Neural cell (in vitro differentiated cells): Measurements from ENCODE around the gene CERKL. TPM values are rescaled to one million over a fixed set of nuclear protein-coding genes. Genes with fewer than 3 reads are reported as not detected.

Source experiments
- H2AFZ ChIP-seq: fragments of 200-600, 300-800 bp; sonication (generic), shearing (Covaris generic); 2 replicates; pipeline ENCODE4 v1.6.0; 2014; ENCODE audit warnings: low read depth, mild to moderate bottlenecking, antibody characterized with exemption, low read length, moderate library complexity
- H3F3A ChIP-seq: fragments of 200-600 bp; shearing (Covaris generic); 2 replicates; pipeline ENCODE4 v1.6.1; 2016; ENCODE audit warnings: mild to moderate bottlenecking, moderate library complexity, mixed read lengths, antibody characterized with exemption, low read length; ENCODE audit not compliant: insufficient read depth, poor library complexity, severe bottlenecking
- H3K27ac ChIP-seq: fragments of 200-600, 300-800 bp; sonication (generic), shearing (Covaris generic); 2 replicates; pipeline ENCODE4 v1.5.1; 2014; ENCODE audit warnings: mild to moderate bottlenecking, low read length, moderate library complexity
- H3K27me3 ChIP-seq: fragments of 300-800, 200-600 bp; sonication (generic), shearing (Covaris generic); 2 replicates; pipeline ENCODE4 v1.6.0; 2014; ENCODE audit warnings: mild to moderate bottlenecking, low read depth, low read length, moderate library complexity; ENCODE audit not compliant: insufficient read depth
- H3K36me3 ChIP-seq: fragments of 300-800, 200-600 bp; sonication (generic), shearing (Covaris generic); 2 replicates; pipeline ENCODE4 v1.5.1; 2014; ENCODE audit warnings: mild to moderate bottlenecking, antibody characterized with exemption, low read length, moderate library complexity; ENCODE audit not compliant: insufficient read depth
- H3K4me2 ChIP-seq: fragments of 300-800, 200-600 bp; sonication (generic), shearing (Covaris generic); 2 replicates; pipeline ENCODE4 v1.6.0; 2014; ENCODE audit warnings: mild to moderate bottlenecking, low read length
- H3K4me3 ChIP-seq: fragments of 300-800, 200-600 bp; sonication (generic), shearing (Covaris generic); 2 replicates; pipeline ENCODE4 v1.5.1; 2014; ENCODE audit warnings: mild to moderate bottlenecking, low read length, moderate library complexity
- H3K79me2 ChIP-seq: fragments of 200-600 bp; shearing (Covaris generic); replicated peaks from 2 replicates; pipeline ENCODE4 v1.6.0; 2014; ENCODE audit warnings: mild to moderate bottlenecking, low read length, moderate library complexity; ENCODE audit not compliant: insufficient read depth
- H3K9ac ChIP-seq: fragments of 300-800, 200-600 bp; sonication (generic), shearing (Covaris generic); 2 replicates; pipeline ENCODE4 v1.6.1; 2016; ENCODE audit warnings: mild to moderate bottlenecking, low read length, mixed read lengths
- H3K9me2 ChIP-seq: fragments of 200-600 bp; shearing (Covaris generic); 2 replicates; pipeline ENCODE4 v1.6.1; 2016; ENCODE audit warnings: mild to moderate bottlenecking, low read length, mixed read lengths; ENCODE audit not compliant: insufficient read depth
- H3K9me3 ChIP-seq: fragments of 200-600, 300-800 bp; sonication (generic), shearing (Covaris generic); 2 replicates; pipeline ENCODE4 v1.6.1; 2016; ENCODE audit warnings: mild to moderate bottlenecking, mixed run types, low read length, moderate library complexity, mixed read lengths
- H4K20me1 ChIP-seq: fragments of 200-600 bp; shearing (Covaris generic); 2 replicates; pipeline ENCODE4 v1.6.1; 2016; ENCODE audit warnings: mild to moderate bottlenecking, mixed run types; ENCODE audit not compliant: insufficient read depth
- CTCF ChIP-seq: fragments of 450-650 bp; IDR thresholded peaks from 2 replicates; pipeline ENCODE4 v1.5.1; 2014; ENCODE audit warnings: antibody characterized with exemption, mild to moderate bottlenecking, moderate library complexity; ENCODE audit not compliant: poor library complexity, severe bottlenecking
- EP300 ChIP-seq: fragments of 450-650 bp; conservative IDR thresholded peaks from 2 replicates; pipeline ENCODE4 v1.6.1; 2014; ENCODE audit warnings: antibody characterized with exemption, mild to moderate bottlenecking, moderate library complexity; ENCODE audit not compliant: poor library complexity, severe bottlenecking
- EZH2 ChIP-seq: fragments of 200-600, 300-800 bp; shearing (Covaris generic), sonication (generic); IDR thresholded peaks from 2 replicates; pipeline ENCODE4 v1.6.1; 2014; ENCODE audit warnings: antibody characterized with exemption, low read length, borderline replicate concordance, mild to moderate bottlenecking; ENCODE audit not compliant: insufficient read depth, poor library complexity, severe bottlenecking
- MXI1 ChIP-seq: fragments of 450-650 bp; conservative IDR thresholded peaks from 2 replicates; pipeline ENCODE4 v1.6.1; 2014; ENCODE audit warnings: antibody characterized with exemption, mild to moderate bottlenecking; ENCODE audit not compliant: poor library complexity, severe bottlenecking
- POLR2AphosphoS5 ChIP-seq: IDR thresholded peaks from 2 replicates; pipeline ENCODE4 v1.6.1; 2012
- RAD21 ChIP-seq: fragments of 450-650 bp; conservative IDR thresholded peaks from 2 replicates; pipeline ENCODE4 v1.6.1; 2014; ENCODE audit warnings: antibody characterized with exemption, mild to moderate bottlenecking, moderate library complexity
- SMC3 ChIP-seq: fragments of 450-650 bp; conservative IDR thresholded peaks from 2 replicates; pipeline ENCODE4 v1.6.1; 2014; ENCODE audit warnings: antibody characterized with exemption, mild to moderate bottlenecking, moderate library complexity; ENCODE audit not compliant: poor library complexity
- TAF1 ChIP-seq: IDR thresholded peaks from 2 replicates; pipeline ENCODE4 v1.6.1; 2012; ENCODE audit warnings: low read depth
- polyA plus RNA-seq: library from polyadenylated mRNA; depleted of rRNA; stranded (reverse); fragments of >200 nt; gene quantifications from 2 replicates; pipeline ENCODE4 v1.2.3, GENCODE V29; 2014
- TF ChIP-seq, protein P1 (sequence below): IDR thresholded peaks from 2 replicates; pipeline ENCODE4 v1.6.1; 2012; ENCODE audit warnings: borderline replicate concordance

CERKL gene
- polyA plus RNA-seq, 1 donor from 2014 or later = not detected

DNA sequence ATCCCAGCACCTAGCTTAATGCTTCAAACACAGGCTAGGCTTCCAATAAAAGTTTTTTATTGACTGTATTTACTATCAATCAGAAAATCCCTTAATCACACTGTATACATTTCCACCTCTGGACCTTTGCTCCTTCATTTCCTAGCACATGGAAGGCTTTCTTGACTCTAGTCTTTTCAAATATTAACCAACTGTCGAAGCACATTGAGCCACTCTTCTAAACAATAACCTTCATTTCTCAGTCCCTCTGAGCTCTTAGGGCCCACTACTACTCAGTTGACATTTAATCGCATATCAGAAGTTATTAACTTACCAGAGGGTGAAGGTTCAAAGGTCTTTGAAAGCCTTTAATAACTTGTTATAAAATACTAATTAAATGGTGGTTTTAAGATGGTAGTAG is 37.4 kb downstream of the CERKL start:
- Histone ChIP-seq H3K36me3 (no peaks in the 10 kb centered on the region), H3K4me3 (no peak overlapping the region), H3K9me2 (no peaks in the 10 kb centered on the region), H4K20me1 (no peaks in the 10 kb centered on the region), H2AFZ (no peak overlapping the region), H3K79me2 (no peaks in the 10 kb centered on the region), H3K27me3 (no peaks in the 10 kb centered on the region), H3F3A (no peaks in the 10 kb centered on the region), H3K9ac (no peak overlapping the region), H3K9me3 (no peaks in the 10 kb centered on the region), H3K27ac (no peak overlapping the region), H3K4me2 (no peak overlapping the region)
- TF ChIP-seq SMC3 (no peak), TAF1 (no peak), CTCF (no peak), MXI1 (no peak), EZH2 (no peak), RAD21 (no peak), EP300 (no peak), POLR2AphosphoS5 (no peak)
- TF ChIP-seq, protein P1, sequence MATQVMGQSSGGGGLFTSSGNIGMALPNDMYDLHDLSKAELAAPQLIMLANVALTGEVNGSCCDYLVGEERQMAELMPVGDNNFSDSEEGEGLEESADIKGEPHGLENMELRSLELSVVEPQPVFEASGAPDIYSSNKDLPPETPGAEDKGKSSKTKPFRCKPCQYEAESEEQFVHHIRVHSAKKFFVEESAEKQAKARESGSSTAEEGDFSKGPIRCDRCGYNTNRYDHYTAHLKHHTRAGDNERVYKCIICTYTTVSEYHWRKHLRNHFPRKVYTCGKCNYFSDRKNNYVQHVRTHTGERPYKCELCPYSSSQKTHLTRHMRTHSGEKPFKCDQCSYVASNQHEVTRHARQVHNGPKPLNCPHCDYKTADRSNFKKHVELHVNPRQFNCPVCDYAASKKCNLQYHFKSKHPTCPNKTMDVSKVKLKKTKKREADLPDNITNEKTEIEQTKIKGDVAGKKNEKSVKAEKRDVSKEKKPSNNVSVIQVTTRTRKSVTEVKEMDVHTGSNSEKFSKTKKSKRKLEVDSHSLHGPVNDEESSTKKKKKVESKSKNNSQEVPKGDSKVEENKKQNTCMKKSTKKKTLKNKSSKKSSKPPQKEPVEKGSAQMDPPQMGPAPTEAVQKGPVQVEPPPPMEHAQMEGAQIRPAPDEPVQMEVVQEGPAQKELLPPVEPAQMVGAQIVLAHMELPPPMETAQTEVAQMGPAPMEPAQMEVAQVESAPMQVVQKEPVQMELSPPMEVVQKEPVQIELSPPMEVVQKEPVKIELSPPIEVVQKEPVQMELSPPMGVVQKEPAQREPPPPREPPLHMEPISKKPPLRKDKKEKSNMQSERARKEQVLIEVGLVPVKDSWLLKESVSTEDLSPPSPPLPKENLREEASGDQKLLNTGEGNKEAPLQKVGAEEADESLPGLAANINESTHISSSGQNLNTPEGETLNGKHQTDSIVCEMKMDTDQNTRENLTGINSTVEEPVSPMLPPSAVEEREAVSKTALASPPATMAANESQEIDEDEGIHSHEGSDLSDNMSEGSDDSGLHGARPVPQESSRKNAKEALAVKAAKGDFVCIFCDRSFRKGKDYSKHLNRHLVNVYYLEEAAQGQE = no peak

DNA sequence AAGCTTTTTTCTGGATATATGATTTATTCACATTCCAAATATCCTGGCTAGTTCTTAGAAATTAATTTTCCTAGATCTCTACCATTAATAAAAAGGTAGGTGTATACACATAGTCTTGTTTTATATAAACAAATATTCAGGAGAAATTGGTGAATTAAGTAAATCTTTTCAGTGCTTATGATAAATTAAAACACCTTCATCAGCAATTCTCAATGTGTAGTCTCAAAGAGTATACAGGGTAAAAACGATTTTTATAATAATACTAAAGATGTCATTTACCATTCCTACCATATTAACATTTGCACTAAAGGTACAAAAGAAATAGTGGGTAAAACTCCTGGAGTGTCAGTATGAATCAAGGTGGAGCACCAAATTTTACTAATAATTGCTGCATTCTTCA is 40.2 kb downstream of the CERKL start:
- no peak overlapping the region for H3K4me2 ChIP-seq
- no peaks in the 10 kb centered on the region for H3K27me3 ChIP-seq
- H3K9ac ChIP-seq = no peak overlapping the region
- no peak overlapping the region for H3K4me3 ChIP-seq
- H2AFZ ChIP-seq = no peak overlapping the region
- no peaks in the 10 kb centered on the region for H4K20me1 ChIP-seq
- H3F3A ChIP-seq = no peaks in the 10 kb centered on the region
- no peak overlapping the region for H3K27ac ChIP-seq
- no peak for TF ChIP-seq MXI1
- TF ChIP-seq, protein P1 = no peak
- TF ChIP-seq EZH2 = no peak
- no peak for TF ChIP-seq CTCF
- no peak for TF ChIP-seq RAD21
- no peak for TF ChIP-seq EP300
- no peak for TF ChIP-seq POLR2AphosphoS5
- TF ChIP-seq SMC3 = no peak
- no peak for TF ChIP-seq TAF1
- H3K36me3 ChIP-seq = no peaks in the 10 kb centered on the region
- no peaks in the 10 kb centered on the region for H3K9me3 ChIP-seq
- H3K79me2 ChIP-seq = no peaks in the 10 kb centered on the region
- no peaks in the 10 kb centered on the region for H3K9me2 ChIP-seq
